SK-N-MC (cell line): ENCODE measurements around the gene ZNF316.
"Not testable (repeated sequence)": the region's sequence is repeated elsewhere in the genome, so short reads cannot be mapped to it uniquely, and the experiment has no call there.

ENCODE experiments used
- EZH2 ChIP-seq: fragments of 200-600 bp; sonication (generic); IDR thresholded peaks from one replicate; pipeline ENCODE4 v1.6.1; 2017; ENCODE audit warnings: antibody characterized with exemption
- FOXP2 ChIP-seq: optimal IDR thresholded peaks from 2 replicates; pipeline ENCODE3; 2011; ENCODE audit warnings: mild to moderate bottlenecking, moderate library complexity; ENCODE audit not compliant: insufficient read depth; ENCODE audit errors: extremely low read length, control extremely low read depth
- POLR2AphosphoS5 ChIP-seq: IDR thresholded peaks from 2 replicates; pipeline ENCODE4 v1.6.1; 2012; ENCODE audit warnings: mild to moderate bottlenecking, low read depth, low read length, borderline replicate concordance

DNA sequence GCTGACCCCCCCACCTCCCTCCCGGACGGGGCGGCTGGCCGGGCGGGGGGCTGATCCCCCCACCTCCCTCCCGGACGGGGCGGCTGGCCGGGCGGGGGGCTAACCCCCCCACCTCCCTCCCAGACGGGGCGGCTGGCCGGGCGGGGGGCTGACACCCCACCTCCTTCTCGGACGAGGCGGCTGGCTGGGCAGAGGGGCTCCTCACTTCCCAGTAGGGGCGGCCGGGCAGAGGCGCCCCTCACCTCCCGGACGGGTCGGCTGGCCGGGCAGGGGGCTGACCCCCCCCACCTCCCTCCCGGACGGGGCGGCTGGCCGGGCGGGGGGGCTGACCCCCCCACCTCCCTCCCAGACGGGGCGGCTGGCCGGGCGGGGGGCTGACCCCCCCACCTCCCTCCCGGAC is 33.7 kb downstream of the ZNF316 start:
- TF ChIP-seq POLR2AphosphoS5, EZH2, FOXP2: not testable (repeated sequence)
